ENCODE results near the gene TDRD12.

Gene TDRD12

GRCh38 chr19:32802840-32803239 is 83.3 kb downstream of the TDRD12 start:
- no peak for DNase-seq (ENCODE audit: insufficient read length, low spot score)
- FAIRE-seq, result no peak
- TF ChIP-seq CTCF (IDR thresholded peaks at IDR 0.05; ENCODE audit: insufficient read depth, missing control alignments), result no peak

- TF ChIP-seq CTCF (IDR thresholded peaks at IDR 0.05; ENCODE audit: insufficient read depth, missing control alignments), result no peak
- FAIRE-seq (no peak), DNase-seq (ENCODE audit: insufficient read length, low spot score) (no peak)
Measured at GRCh38 chr19:32808236-32808635, 88.7 kb downstream of the TDRD12 start.

GRCh38 chr19:32809254-32809653 is 89.7 kb downstream of the TDRD12 start:
- DNase-seq (ENCODE audit: insufficient read length, low spot score), result no peak
- no peak for FAIRE-seq
- no peak for TF ChIP-seq CTCF (IDR thresholded peaks at IDR 0.05; ENCODE audit: insufficient read depth, missing control alignments)

GRCh38 chr19:32809754-32810153 is 90.2 kb downstream of the TDRD12 start:
- DNase-seq (ENCODE audit: insufficient read length, low spot score) (no peak), FAIRE-seq (no peak)
- no peak for TF ChIP-seq CTCF (IDR thresholded peaks at IDR 0.05; ENCODE audit: insufficient read depth, missing control alignments)

GRCh38 chr19:32810452-32810851 is 90.9 kb downstream of the TDRD12 start:
- FAIRE-seq (no peak), DNase-seq (ENCODE audit: insufficient read length, low spot score) (no peak)
- TF ChIP-seq CTCF (IDR thresholded peaks at IDR 0.05; ENCODE audit: insufficient read depth, missing control alignments), result no peak

- TF ChIP-seq CTCF (IDR thresholded peaks at IDR 0.05; ENCODE audit: insufficient read depth, missing control alignments), result no peak
- DNase-seq (ENCODE audit: insufficient read length, low spot score) (no peak), FAIRE-seq (no peak)
Measured at GRCh38 chr19:32811151-32811550, 91.6 kb downstream of the TDRD12 start.

GRCh38 chr19:32812036-32812435 is 92.5 kb downstream of the TDRD12 start:
- DNase-seq (ENCODE audit: insufficient read length, low spot score) (no peak), FAIRE-seq (no peak)
- TF ChIP-seq CTCF (IDR thresholded peaks at IDR 0.05; ENCODE audit: insufficient read depth, missing control alignments), result no peak

Data from D721Med (cell line).